HG02610 (cell line): ENCODE results near the gene DNAAF5.
A peak's percentile ranks its signal among the peaks of the same experiment; 100 is the strongest.

Experiments used
- ATAC-seq: cut with Tn5 transposase; IDR thresholded peaks from one replicate; pipeline ENCODE4 v1.9.1; 2021; ENCODE audit warnings: mild to moderate bottlenecking, moderate library complexity; ENCODE audit not compliant: unreplicated experiment

DNAAF5 gene

GRCh38 chr7:831596-832166 is 105.2 kb downstream of the DNAAF5 start:
- ATAC-seq = peak; percentile 68

- ATAC-seq = peak; percentile 16
These were observed 105.9 kb downstream of the DNAAF5 start, which contains the start of gene SUN1 for GRCh38 chr7:832167-832967. Gene SUN1 (plus strand): TSS chr7:832476. CDS start chr7:832525, 49 bp downstream.

GRCh38 chr7:832968-833424 is 106.5 kb downstream of the DNAAF5 start:
- ATAC-seq = no peak

GRCh38 chr7:833601-834258 is 107.2 kb downstream of the DNAAF5 start:
- no peak for ATAC-seq

- no peak for ATAC-seq
These were observed 107.8 kb downstream of the DNAAF5 start for GRCh38 chr7:834277-834676.

GRCh38 chr7:835021-835420 is 108.5 kb downstream of the DNAAF5 start:
- ATAC-seq = no peak

- peak; percentile 38 for ATAC-seq
These were observed 109.2 kb downstream of the DNAAF5 start for GRCh38 chr7:835485-836401.
